Gastrocnemius medialis (tissue), 4 donors: ENCODE measurements around the gene PACSIN2. TPM values are rescaled to one million over a fixed set of nuclear protein-coding genes. Genes with fewer than 3 reads are reported as not detected.

ENCODE experiments used
- ATAC-seq, 2 donors: fragments of 150-250 bp; one replicate each; pipeline ENCODE4 v1.9.1; 2016
- DNase-seq, 2 donors: peaks; one replicate each; pipeline ENCODE4 v3.0.0-alpha.2; 2019
- H3K27ac ChIP-seq, 4 donors: fragments of 200-600 bp; sonication (generic); 1 replicate in 1 of 4; 2 replicates in 3 of 4; pipeline ENCODE4 v1.5.1; 2016 to 2018; ENCODE audit warnings: mild to moderate bottlenecking in 2 of 4, moderate library complexity in 1 of 4
- H3K27me3 ChIP-seq, 3 donors: fragments of 200-600 bp; sonication (generic) in 2 of 3; 1 replicate in 1 of 3; 2 replicates in 2 of 3; pipeline versions ENCODE4 v1.5.1 to v1.6.0; 2016 to 2019; ENCODE audit warnings: mild to moderate bottlenecking in 1 of 3, moderate library complexity in 1 of 3
- H3K36me3 ChIP-seq, 2 donors: fragments of 200-600 bp; sonication (generic) in 1 of 2; one replicate each; pipeline ENCODE4 v1.5.1; 2017 to 2018
- H3K4me1 ChIP-seq, 2 donors: fragments of 200-600 bp; sonication (generic) in 1 of 2; one replicate each; pipeline ENCODE4 v1.5.1; 2016 to 2017; ENCODE audit warnings: mild to moderate bottlenecking in 2 of 2
- H3K4me3 ChIP-seq, 4 donors: fragments of 200-600 bp; sonication (generic) in 3 of 4; 1 replicate in 1 of 4; 2 replicates in 3 of 4; pipeline ENCODE4 v1.5.1; 2016 to 2019; ENCODE audit warnings: mild to moderate bottlenecking in 2 of 4
- H3K9me3 ChIP-seq, 3 donors: fragments of 200-600 bp; sonication (generic) in 2 of 3; 1 replicate in 1 of 3; 2 replicates in 2 of 3; pipeline ENCODE4 v1.5.1; 2016 to 2019
- CTCF ChIP-seq, 5 experiments: fragments of 450-650 bp in 3 of 5; fragments of 200-600 bp in 2 of 5; sonication (generic) in 2 of 5; IDR thresholded peaks in 4 of 5; conservative IDR thresholded peaks in 1 of 5; 1 replicate in 4 of 5; 2 replicates in 1 of 5; pipeline ENCODE4 v1.5.1; 2016 to 2019; ENCODE audit warnings: antibody characterized with exemption in 5 of 5, mild to moderate bottlenecking in 3 of 5, moderate library complexity in 3 of 5
- POLR2A ChIP-seq, 2 donors: fragments of 450-650 bp; IDR thresholded peaks; one replicate each; pipeline ENCODE4 v1.6.1; 2017; ENCODE audit warnings: antibody characterized with exemption in 2 of 2, mild to moderate bottlenecking in 2 of 2, moderate library complexity in 2 of 2
- in situ Hi-C, 4 donors: fragments of 200-750 bp; cut with MboI; loops; one replicate each; pipeline versions ENCODE4 v1.15.0 to v1.8.0; 2017; ENCODE audit warnings: low sequenced_read_pairs in 4 of 4
- intact Hi-C: fragments of 100-400 bp; cut with DNase I; formaldehyde crosslinking; loops from one replicate; pipeline ENCODE4 v1.15.1; 2023; ENCODE audit warnings: low total_unique reads
- total RNA-seq, 4 donors: library from RNA; depleted of rRNA; stranded (reverse); fragments of >200 nt; gene quantifications; one replicate each; pipeline versions ENCODE4 v1.1.0 to v1.2.3, GENCODE V29; 2016

The PACSIN2 gene
- total RNA-seq, 4 donors from 2014 or later, result 37.3 to 45.9 (median 39.8) TPM

GRCh38 chr22:42950281-42950680, 64.7 kb downstream of the PACSIN2 start:
- in situ Hi-C loops (loop anchor here in 1 of 4 donors (25.0 kb wide), 1 partner anchor 88 kb away; the partner anchor contains the start of gene ARFGAP3), intact Hi-C loops (no loop called here)
- no peak for ATAC-seq
- H3K27ac ChIP-seq, result peak overlapping the region in 2 of 4 donors; percentile 42 to 95
- H3K4me1 ChIP-seq, result peaks cover 41 to 64% of the 10 kb centered on the region in 2 donors
- DNase-seq, result no peak
- TF ChIP-seq CTCF (IDR thresholded peaks at IDR 0.05 in 4 of 5, conservative IDR thresholded peaks at IDR 0.05 in 1 of 5) (no peak), POLR2A (IDR thresholded peaks at IDR 0.05) (no peak)
- H3K9me3 ChIP-seq, result no peaks in the 10 kb centered on the region
- no peak overlapping the region for H3K4me3 ChIP-seq
- no peaks in the 10 kb centered on the region for H3K36me3 ChIP-seq
- H3K27me3 ChIP-seq, result no peaks in the 10 kb centered on the region

GRCh38 chr22:42949159-42949558, 65.8 kb downstream of the PACSIN2 start:
- Histone ChIP-seq H3K4me1 (peaks cover 51 to 71% of the 10 kb centered on the region in 2 donors), H3K27me3 (no peaks in the 10 kb centered on the region), H3K4me3 (no peak overlapping the region), H3K27ac (peak overlapping the region in 3 of 4 donors; percentile 42 to 95 (median 55)), H3K36me3 (no peaks in the 10 kb centered on the region), H3K9me3 (no peaks in the 10 kb centered on the region)
- TF ChIP-seq CTCF (IDR thresholded peaks at IDR 0.05 in 4 of 5, conservative IDR thresholded peaks at IDR 0.05 in 1 of 5), result no peak
- TF ChIP-seq POLR2A (IDR thresholded peaks at IDR 0.05), result no peak
- intact Hi-C loops, result no loop called here
- DNase-seq (no peak), ATAC-seq (peak in 1 of 2 donors; percentile 21)
- in situ Hi-C loops, result no loop called here

- peaks cover 57 to 71% of the 10 kb centered on the region in 2 donors for H3K4me1 ChIP-seq
- DNase-seq (no peak), ATAC-seq (no peak)
- H3K4me3 ChIP-seq, result no peak overlapping the region
- no peaks in the 10 kb centered on the region for H3K9me3 ChIP-seq
- in situ Hi-C loops (no loop called here), intact Hi-C loops (no loop called here)
- H3K27ac ChIP-seq, result peak overlapping the region; percentile 55 to 95 (median 64)
- H3K36me3 ChIP-seq, result no peaks in the 10 kb centered on the region
- no peak for TF ChIP-seq CTCF (IDR thresholded peaks at IDR 0.05 in 4 of 5, conservative IDR thresholded peaks at IDR 0.05 in 1 of 5)
- no peak for TF ChIP-seq POLR2A (IDR thresholded peaks at IDR 0.05)
- no peaks in the 10 kb centered on the region for H3K27me3 ChIP-seq
These were observed 66.7 kb downstream of the PACSIN2 start for GRCh38 chr22:42948294-42948693.

GRCh38 chr22:42947211-42947990, 67.5 kb downstream of the PACSIN2 start:
- H3K27ac ChIP-seq, result peak overlapping the region; percentile 55 to 95 (median 64)
- TF ChIP-seq POLR2A (IDR thresholded peaks at IDR 0.05) (no peak), CTCF (IDR thresholded peaks at IDR 0.05 in 4 of 5, conservative IDR thresholded peaks at IDR 0.05 in 1 of 5) (no peak)
- H3K36me3 ChIP-seq, result no peaks in the 10 kb centered on the region
- intact Hi-C loops (no loop called here), in situ Hi-C loops (no loop called here)
- ATAC-seq (peak; percentile 48 to 76), DNase-seq (peak; percentile 69 to 84)
- H3K4me3 ChIP-seq, result no peak overlapping the region
- H3K9me3 ChIP-seq, result no peaks in the 10 kb centered on the region
- H3K4me1 ChIP-seq, result peaks cover 66 to 74% of the 10 kb centered on the region in 2 donors
- H3K27me3 ChIP-seq, result no peaks in the 10 kb centered on the region
